ENCODE results near the gene ITGB6. TPM values are rescaled to one million over a fixed set of nuclear protein-coding genes. Genes with fewer than 3 reads are reported as not detected.

The ITGB6 gene
- total RNA-seq, 4 donors from 2014 or later, result 4.4 to 13.8 (median 10.0) TPM

GRCh38 chr2:160209516-160209856 is 9.4 kb upstream of the ITGB6 start:
- DNase-seq (ENCODE audit: low spot score in 2 of 2), result no peak
- H3K9me3 ChIP-seq, result no peaks in the 10 kb centered on the region
- no peaks in the 10 kb centered on the region for H3K27me3 ChIP-seq
- H3K4me3 ChIP-seq, result no peak overlapping the region
- no peaks in the 10 kb centered on the region for H3K36me3 ChIP-seq
- no peak overlapping the region for H3K27ac ChIP-seq
- H3K4me1 ChIP-seq, result peaks cover 39% of the 10 kb centered on the region
- TF ChIP-seq, protein P1, sequence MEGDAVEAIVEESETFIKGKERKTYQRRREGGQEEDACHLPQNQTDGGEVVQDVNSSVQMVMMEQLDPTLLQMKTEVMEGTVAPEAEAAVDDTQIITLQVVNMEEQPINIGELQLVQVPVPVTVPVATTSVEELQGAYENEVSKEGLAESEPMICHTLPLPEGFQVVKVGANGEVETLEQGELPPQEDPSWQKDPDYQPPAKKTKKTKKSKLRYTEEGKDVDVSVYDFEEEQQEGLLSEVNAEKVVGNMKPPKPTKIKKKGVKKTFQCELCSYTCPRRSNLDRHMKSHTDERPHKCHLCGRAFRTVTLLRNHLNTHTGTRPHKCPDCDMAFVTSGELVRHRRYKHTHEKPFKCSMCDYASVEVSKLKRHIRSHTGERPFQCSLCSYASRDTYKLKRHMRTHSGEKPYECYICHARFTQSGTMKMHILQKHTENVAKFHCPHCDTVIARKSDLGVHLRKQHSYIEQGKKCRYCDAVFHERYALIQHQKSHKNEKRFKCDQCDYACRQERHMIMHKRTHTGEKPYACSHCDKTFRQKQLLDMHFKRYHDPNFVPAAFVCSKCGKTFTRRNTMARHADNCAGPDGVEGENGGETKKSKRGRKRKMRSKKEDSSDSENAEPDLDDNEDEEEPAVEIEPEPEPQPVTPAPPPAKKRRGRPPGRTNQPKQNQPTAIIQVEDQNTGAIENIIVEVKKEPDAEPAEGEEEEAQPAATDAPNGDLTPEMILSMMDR (IDR thresholded peaks at IDR 0.05), result no peak
- TF ChIP-seq POLR2A (IDR thresholded peaks at IDR 0.05) (no peak), EP300 (IDR thresholded peaks at IDR 0.05) (no peak), POLR2AphosphoS5 (IDR thresholded peaks at IDR 0.05) (no peak)
- 56% methylated on average over 1 of the region's 1 CpG for WGBS

- no peak for DNase-seq (ENCODE audit: low spot score in 2 of 2)
- Histone ChIP-seq H3K4me3 (no peak overlapping the region), H3K27ac (peak overlapping the region; percentile 51), H3K36me3 (no peaks in the 10 kb centered on the region), H3K4me1 (peaks cover 34% of the 10 kb centered on the region), H3K9me3 (no peaks in the 10 kb centered on the region), H3K27me3 (no peaks in the 10 kb centered on the region)
- WGBS, result 89% methylated on average over 11 of the region's 11 CpGs
- TF ChIP-seq POLR2A (IDR thresholded peaks at IDR 0.05), result no peak
- TF ChIP-seq, protein P1 (IDR thresholded peaks at IDR 0.05), result no peak
- no peak for TF ChIP-seq POLR2AphosphoS5 (IDR thresholded peaks at IDR 0.05)
- TF ChIP-seq EP300 (IDR thresholded peaks at IDR 0.05), result no peak
These were observed 8.8 kb upstream of the ITGB6 start for GRCh38 chr2:160208655-160209515.

DNA sequence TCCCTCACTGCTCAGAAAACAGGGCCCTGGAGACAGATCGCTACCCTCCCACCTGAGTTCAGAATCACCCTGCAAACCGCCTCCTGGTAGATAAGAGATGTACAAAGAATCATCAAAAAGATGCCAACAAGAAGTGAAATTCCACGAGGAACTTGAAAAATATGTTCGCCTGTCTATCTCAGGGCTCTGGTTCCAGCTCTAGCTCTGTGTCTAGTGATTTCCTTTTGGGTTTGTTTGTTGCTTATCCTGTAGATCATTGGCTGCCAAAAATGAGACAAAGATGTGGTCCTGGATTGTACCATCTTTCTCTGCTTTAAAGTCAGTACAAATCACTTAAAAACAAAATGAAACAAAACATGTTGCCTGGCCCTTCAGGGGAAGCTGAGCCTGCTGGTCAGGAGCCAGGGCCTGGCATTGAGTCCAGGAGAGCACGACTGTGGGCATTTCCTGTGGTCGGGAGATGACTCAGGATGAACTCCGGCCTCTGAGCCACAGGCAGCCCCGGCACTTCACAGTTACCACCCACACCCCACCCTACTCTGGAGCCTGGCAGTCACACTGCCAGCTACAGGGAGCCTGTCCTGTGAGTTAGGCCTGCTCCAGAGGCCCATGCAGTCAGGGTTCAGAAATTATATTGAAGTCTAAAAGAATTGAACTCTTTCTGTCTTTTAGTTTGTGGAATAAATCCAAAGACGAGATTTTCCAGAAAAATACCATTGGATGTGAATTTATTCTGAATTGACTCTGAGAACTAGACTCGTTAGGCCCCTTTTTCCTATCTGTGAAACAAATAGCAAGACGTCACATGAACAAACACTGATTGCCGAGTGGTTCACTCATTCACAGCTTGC is 8.0 kb upstream of the ITGB6 start:
- peak in 1 of 2 donors; percentile 76 for DNase-seq (ENCODE audit: low spot score in 2 of 2)
- 45% methylated on average over 12 of the region's 12 CpGs for WGBS
- H3K9me3 ChIP-seq, result no peaks in the 10 kb centered on the region
- peak overlapping the region; percentile 51 for H3K27ac ChIP-seq
- H3K4me3 ChIP-seq, result no peak overlapping the region
- H3K4me1 ChIP-seq, result peaks cover 34% of the 10 kb centered on the region
- TF ChIP-seq POLR2AphosphoS5 (IDR thresholded peaks at IDR 0.05) (no peak), POLR2A (IDR thresholded peaks at IDR 0.05) (no peak), EP300 (IDR thresholded peaks at IDR 0.05) (no peak)
- TF ChIP-seq, protein P1 (IDR thresholded peaks at IDR 0.05), result no peak
- H3K36me3 ChIP-seq, result no peaks in the 10 kb centered on the region
- no peaks in the 10 kb centered on the region for H3K27me3 ChIP-seq

DNA sequence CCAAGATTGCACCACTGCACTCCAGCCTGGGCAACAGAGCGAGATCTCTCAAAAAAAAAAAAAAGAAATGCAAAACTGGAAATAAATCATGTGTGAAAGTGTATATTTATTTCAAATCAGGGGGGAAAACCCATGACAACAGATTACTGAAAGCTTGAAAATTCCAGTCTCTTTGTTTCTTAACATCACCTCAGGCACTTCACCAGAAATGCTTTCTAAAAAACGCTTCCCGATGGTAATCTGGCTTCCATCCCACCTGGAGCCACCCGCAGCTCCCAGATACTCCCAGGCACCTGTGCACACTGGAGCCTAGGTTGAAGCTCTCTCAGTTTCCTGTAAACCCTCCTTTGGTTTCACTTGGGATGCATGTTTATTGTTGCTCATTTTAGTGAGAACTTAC is 7.2 kb upstream of the ITGB6 start:
- no peaks in the 10 kb centered on the region for H3K9me3 ChIP-seq
- H3K27ac ChIP-seq, result peak overlapping the region; percentile 51
- no peak for DNase-seq (ENCODE audit: low spot score in 2 of 2)
- H3K4me3 ChIP-seq, result no peak overlapping the region
- 57% methylated on average over 4 of the region's 4 CpGs for WGBS
- TF ChIP-seq POLR2AphosphoS5 (IDR thresholded peaks at IDR 0.05) (no peak), POLR2A (IDR thresholded peaks at IDR 0.05) (no peak), EP300 (IDR thresholded peaks at IDR 0.05) (no peak)
- TF ChIP-seq, protein P1 (IDR thresholded peaks at IDR 0.05), result no peak
- H3K36me3 ChIP-seq, result no peaks in the 10 kb centered on the region
- H3K27me3 ChIP-seq, result no peaks in the 10 kb centered on the region
- H3K4me1 ChIP-seq, result peaks cover 34% of the 10 kb centered on the region

DNA sequence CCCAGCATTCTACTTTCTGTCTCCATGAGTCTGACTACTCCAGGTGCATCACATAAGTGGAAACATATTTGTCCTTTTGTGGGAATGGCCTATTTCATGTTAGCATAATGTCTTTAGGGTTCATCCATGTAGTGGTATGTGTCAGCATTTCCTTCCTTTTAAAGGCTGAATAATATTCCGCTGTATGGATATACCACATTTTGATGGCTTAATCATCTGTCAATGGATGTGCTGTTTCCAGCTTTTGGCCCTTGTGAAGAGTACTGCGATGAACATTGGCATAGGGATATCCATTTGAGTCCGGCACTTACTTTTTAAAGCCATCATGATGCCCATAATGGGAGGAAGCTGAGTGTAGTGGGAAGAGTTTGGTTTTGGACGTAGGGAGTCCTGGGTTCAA is 6.4 kb upstream of the ITGB6 start:
- Histone ChIP-seq H3K4me1 (peaks cover 34% of the 10 kb centered on the region), H3K27me3 (no peaks in the 10 kb centered on the region), H3K27ac (peak overlapping the region; percentile 69), H3K9me3 (no peaks in the 10 kb centered on the region), H3K4me3 (no peak overlapping the region), H3K36me3 (no peaks in the 10 kb centered on the region)
- DNase-seq (ENCODE audit: low spot score in 2 of 2), result no peak
- 96% methylated on average over 4 of the region's 4 CpGs for WGBS
- TF ChIP-seq POLR2AphosphoS5 (IDR thresholded peaks at IDR 0.05), result no peak
- no peak for TF ChIP-seq EP300 (IDR thresholded peaks at IDR 0.05)
- no peak for TF ChIP-seq POLR2A (IDR thresholded peaks at IDR 0.05)
- TF ChIP-seq, protein P1 (IDR thresholded peaks at IDR 0.05), result no peak
